Heart left ventricle (tissue), 13 donors: ENCODE data around the gene ANK3.

ENCODE experiments used
- POLR2A ChIP-seq, 2 donors: fragments of 450-650 bp; IDR thresholded peaks; one replicate each; pipeline ENCODE4 v1.6.1; 2017; ENCODE audit warnings: antibody characterized with exemption in 2 of 2, mild to moderate bottlenecking in 2 of 2, moderate library complexity in 2 of 2
- TF ChIP-seq, protein P1 (sequence below), 12 donors: fragments of 200-600 bp; sonication (generic) in 4 of 12; IDR thresholded peaks; one replicate each; pipeline versions ENCODE4 v1.5.0 to v1.8.0; 2018 to 2022; ENCODE audit warnings: antibody characterized with exemption in 12 of 12, mild to moderate bottlenecking in 5 of 12
- donor health status: ischemic (EF 13 %, LVEDD 7.1; RV severe dilation, severe dysfunction).
- donor health status: DM: no; HTN: yes; CAD: no.
- donor health status: DM: no; HTN: no; CAD: no.
- donor health status: ischemic (EF 25% LVEDD 6.9; RV normal size, moderate dysfunction).
- donor health status: ischemic (EF 25% LVEDD 5.7; RV mildly dilated, moderate dysfunction).
- donor health status: ischemic (EF 35%, LVEDD 5.7; RV mildly dilated, moderate dysfunction).
- donor health status: nonischemic (EF 11% LVEDD 7.7; RV severe dilation, severe dysfunction).
- donor health status: DM: yes; HTN: yes; CAD: no.
- donor health status: PGD.
- donor health status: ischemic (EF 29% LVEDD 5.4; RV normal size, mild dysfunction).
- donor health status: nonischemic (EF 23%, LVEDD 6.1; RV moderate dilation, normal function).

DNA sequence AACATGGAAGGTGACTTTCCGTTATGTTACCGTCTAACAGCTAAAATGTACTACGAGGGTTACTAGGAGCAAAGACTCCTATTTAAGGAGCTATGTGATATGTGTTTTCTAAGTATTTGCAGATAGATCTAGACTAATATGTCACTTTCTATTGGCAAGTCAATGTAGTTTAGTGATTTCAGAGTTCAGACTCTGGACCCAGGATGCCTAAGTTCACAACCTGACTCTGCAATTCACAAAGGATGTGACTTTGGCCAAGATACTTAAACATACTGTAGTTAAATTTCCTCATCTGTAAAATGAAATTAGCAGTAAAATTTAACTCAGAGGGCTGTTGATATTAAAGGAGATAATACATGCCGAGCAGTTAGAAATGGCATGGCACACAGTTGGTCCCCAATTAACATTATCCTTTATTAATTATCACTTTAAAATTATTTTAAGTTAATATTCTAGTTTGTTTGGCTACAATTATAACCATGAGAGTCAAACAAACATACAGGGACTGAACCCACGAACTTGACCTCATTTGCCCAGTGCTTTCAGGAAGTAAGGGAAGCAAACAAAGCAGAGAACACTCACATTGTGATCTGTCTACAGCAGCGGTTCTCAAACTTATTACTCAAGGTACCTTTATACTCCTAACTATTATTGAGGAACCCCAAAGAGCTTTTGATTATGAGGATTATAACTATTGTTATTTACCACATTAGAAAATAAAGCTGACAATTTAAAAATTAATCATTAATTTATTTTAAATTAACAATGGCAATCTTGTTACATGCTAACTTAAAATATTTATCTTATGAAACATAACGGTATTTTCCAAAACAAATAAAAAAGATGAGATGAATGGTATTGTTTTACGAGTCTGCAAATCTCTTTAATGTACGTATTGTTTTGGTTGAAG is 94.4 kb downstream of the ANK3 start:
- TF ChIP-seq, protein P1, sequence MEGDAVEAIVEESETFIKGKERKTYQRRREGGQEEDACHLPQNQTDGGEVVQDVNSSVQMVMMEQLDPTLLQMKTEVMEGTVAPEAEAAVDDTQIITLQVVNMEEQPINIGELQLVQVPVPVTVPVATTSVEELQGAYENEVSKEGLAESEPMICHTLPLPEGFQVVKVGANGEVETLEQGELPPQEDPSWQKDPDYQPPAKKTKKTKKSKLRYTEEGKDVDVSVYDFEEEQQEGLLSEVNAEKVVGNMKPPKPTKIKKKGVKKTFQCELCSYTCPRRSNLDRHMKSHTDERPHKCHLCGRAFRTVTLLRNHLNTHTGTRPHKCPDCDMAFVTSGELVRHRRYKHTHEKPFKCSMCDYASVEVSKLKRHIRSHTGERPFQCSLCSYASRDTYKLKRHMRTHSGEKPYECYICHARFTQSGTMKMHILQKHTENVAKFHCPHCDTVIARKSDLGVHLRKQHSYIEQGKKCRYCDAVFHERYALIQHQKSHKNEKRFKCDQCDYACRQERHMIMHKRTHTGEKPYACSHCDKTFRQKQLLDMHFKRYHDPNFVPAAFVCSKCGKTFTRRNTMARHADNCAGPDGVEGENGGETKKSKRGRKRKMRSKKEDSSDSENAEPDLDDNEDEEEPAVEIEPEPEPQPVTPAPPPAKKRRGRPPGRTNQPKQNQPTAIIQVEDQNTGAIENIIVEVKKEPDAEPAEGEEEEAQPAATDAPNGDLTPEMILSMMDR (IDR thresholded peaks at IDR 0.05), result no peak
- no peak for TF ChIP-seq POLR2A (IDR thresholded peaks at IDR 0.05)
